NCI-H2107 (cell line): ENCODE results near the gene DEFB131A.
"Not testable (repeated sequence)": the region's sequence is repeated elsewhere in the genome, so short reads cannot be mapped to it uniquely, and the experiment has no call there.

Experiments used
- DNase-seq: peaks from one replicate; lab custom pipeline; 2025; lab: John Stamatoyannopoulos, UW

The DEFB131A gene

GRCh38 chr4:9494256-9495035 lies 50.2 kb downstream of the DEFB131A start:
- not testable (repeated sequence) for DNase-seq

- peak; percentile 2 for DNase-seq
Measured at GRCh38 chr4:9495443-9495842, 51.2 kb downstream of the DEFB131A start.

GRCh38 chr4:9497575-9498467 lies 53.6 kb downstream of the DEFB131A start:
- not testable (repeated sequence) for DNase-seq

- not testable (repeated sequence) for DNase-seq
Measured at GRCh38 chr4:9498468-9499040, 54.3 kb downstream of the DEFB131A start.

GRCh38 chr4:9499974-9500487 lies 55.8 kb downstream of the DEFB131A start:
- not testable (repeated sequence) for DNase-seq
